Activated CD8-positive, alpha-beta memory T cell treated with anti-CD3 and anti-CD28 coated beads for 4 hours (primary cell): Measurements from ENCODE around the gene KCND3.

Source experiments
- DNase-seq, 2 donors: peaks; one replicate each; pipeline ENCODE4 v3.0.0-alpha.2; 2020; ENCODE audit warnings: low read depth in 2 of 2

The KCND3 gene

GRCh38 chr1:111988743-111989453 is 570 bp downstream of the KCND3 start:
- DNase-seq: no peak

- DNase-seq: no peak
Observed at GRCh38 chr1:111988377-111988742, 1.1 kb downstream of the KCND3 start.

GRCh38 chr1:111987502-111987901 is 2.0 kb downstream of the KCND3 start:
- DNase-seq: no peak

GRCh38 chr1:111983500-111983899 is 6.0 kb downstream of the KCND3 start:
- no peak for DNase-seq

GRCh38 chr1:111982428-111982827 is 7.0 kb downstream of the KCND3 start:
- no peak for DNase-seq

- no peak for DNase-seq
Observed at GRCh38 chr1:111981871-111982270, 7.6 kb downstream of the KCND3 start.

- DNase-seq: no peak
Observed at GRCh38 chr1:111981090-111981489, 8.4 kb downstream of the KCND3 start.

- DNase-seq: no peak
Observed at GRCh38 chr1:111980686-111981085, 8.8 kb downstream of the KCND3 start.

- no peak for DNase-seq
Observed at GRCh38 chr1:111978695-111979094, 10.8 kb downstream of the KCND3 start.

- DNase-seq: no peak
Observed at GRCh38 chr1:111977378-111977777, 12.1 kb downstream of the KCND3 start.

- DNase-seq: no peak
Observed at GRCh38 chr1:111976842-111977241, 12.6 kb downstream of the KCND3 start.

GRCh38 chr1:111976332-111976731 is 13.1 kb downstream of the KCND3 start:
- no peak for DNase-seq

- no peak for DNase-seq
Observed at GRCh38 chr1:111973150-111973790, 16.2 kb downstream of the KCND3 start.

GRCh38 chr1:111971396-111971795 is 18.1 kb downstream of the KCND3 start:
- no peak for DNase-seq

- no peak for DNase-seq
Observed at GRCh38 chr1:111968511-111968910, 21.0 kb downstream of the KCND3 start.

- DNase-seq: no peak
Observed at GRCh38 chr1:111967886-111968285, 21.6 kb downstream of the KCND3 start.

GRCh38 chr1:111967067-111967690 is 22.3 kb downstream of the KCND3 start:
- DNase-seq: no peak

- DNase-seq: no peak
Observed at GRCh38 chr1:111965781-111966443, 23.6 kb downstream of the KCND3 start.

GRCh38 chr1:111963985-111964738 is 25.3 kb downstream of the KCND3 start:
- DNase-seq: no peak

- no peak for DNase-seq
Observed at GRCh38 chr1:111961773-111962565, 27.5 kb downstream of the KCND3 start.

GRCh38 chr1:111961016-111961415 is 28.5 kb downstream of the KCND3 start:
- DNase-seq: no peak
